GM21717 (cell line): Measurements from ENCODE around the gene DUSP12.
A peak's percentile ranks its signal among the peaks of the same experiment; 100 is the strongest.
"Not testable (repeated sequence)": the region's sequence is repeated elsewhere in the genome, so short reads cannot be mapped to it uniquely, and the experiment has no call there.

ENCODE experiments used
- ATAC-seq: cut with Tn5 transposase; IDR thresholded peaks from one replicate; pipeline ENCODE4 v1.9.1; 2021; ENCODE audit warnings: mild to moderate bottlenecking, moderate library complexity; ENCODE audit not compliant: unreplicated experiment

DUSP12 gene

DNA sequence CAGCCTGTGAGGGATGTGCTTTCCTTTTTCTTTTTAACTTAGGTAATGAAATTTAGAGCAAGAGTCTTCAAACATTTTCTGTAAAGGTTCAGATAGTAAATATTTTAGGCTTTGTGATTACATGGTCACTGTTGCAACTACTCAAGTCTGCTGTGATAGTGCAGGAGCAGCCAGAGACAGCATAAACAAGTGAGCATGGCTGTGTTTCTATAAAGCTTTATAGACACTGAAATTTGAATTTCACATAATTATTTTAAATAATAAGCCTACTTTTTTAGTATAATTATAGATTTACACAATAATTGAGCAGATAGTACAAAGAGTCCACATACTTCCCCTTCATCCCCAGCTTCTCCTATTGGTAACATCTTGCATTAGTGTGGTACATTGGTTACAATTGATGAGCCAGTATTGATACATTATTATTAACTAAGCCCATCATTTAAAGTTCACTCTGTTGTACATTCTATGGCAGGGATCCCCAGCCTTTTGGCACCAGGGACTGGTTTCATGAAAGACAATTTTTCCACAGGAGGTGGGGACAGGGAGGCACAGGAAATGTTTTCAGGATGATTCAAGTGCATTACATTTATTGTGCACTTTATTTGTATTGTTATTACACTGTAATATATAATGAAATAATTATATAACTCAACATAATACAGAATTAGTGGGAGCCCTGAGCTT lies 19.5 kb downstream of the DUSP12 start:
- no peak for ATAC-seq

DNA sequence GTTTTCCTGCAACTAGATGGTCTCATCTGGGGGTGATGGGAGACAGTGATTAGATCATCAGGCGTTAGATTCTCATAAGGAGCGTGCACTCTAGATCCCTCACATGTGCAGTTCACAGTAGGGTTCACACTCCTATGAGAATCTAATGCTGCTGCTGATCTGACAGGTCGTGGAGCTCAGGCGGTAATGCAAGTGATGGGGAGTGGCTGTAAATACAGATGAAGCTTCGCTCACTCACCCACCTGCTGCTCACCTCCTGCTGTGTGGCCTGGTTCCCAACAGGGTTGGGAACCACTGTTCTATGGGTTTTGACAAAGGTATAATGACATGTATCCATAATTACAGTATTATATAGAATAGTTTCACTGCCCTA lies 20.1 kb downstream of the DUSP12 start:
- not testable (repeated sequence) for ATAC-seq

GRCh38 chr1:161770250-161770649 lies 20.7 kb downstream of the DUSP12 start:
- ATAC-seq, result no peak

- ATAC-seq, result no peak
These were observed 21.6 kb downstream of the DUSP12 start for GRCh38 chr1:161771161-161771560.

GRCh38 chr1:161771973-161772372 lies 22.4 kb downstream of the DUSP12 start:
- ATAC-seq, result no peak

DNA sequence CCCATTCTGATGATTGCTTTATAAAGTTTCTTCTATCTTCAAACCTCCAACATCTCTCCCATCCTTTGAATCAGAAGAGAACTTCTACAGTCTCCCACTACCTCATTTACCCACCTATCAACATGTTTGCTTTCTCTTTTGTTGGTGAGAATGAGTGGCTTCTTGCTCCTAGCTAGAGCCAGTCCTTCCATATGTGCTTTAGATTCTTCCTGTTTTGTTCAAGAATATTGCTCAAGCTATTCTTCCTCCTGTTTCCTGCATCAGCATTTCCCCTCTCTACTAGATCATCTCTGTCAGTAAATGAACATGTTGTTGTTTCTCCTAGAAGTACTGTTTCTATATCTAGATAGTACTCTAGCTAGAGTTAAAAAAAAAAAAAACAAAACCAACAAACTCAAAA lies 22.8 kb downstream of the DUSP12 start:
- ATAC-seq, result no peak

DNA sequence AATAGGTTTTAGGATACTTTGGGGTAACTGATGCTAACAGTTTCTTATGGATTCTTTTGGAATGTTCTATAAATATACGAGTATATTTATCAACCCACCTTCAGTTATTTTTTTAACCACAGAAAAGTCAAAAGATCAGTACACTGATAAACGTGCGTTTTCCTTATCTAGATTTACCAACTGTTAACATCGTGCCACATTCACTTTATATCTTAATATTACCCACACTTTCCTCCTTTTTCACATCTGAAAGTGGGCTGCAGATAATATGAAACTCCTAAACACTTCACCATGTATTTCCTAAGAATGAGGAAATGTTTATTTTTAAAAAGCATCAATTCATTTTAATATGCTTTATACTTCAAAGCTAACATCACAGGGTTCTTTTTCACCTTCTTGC lies 24.2 kb downstream of the DUSP12 start:
- no peak for ATAC-seq

DNA sequence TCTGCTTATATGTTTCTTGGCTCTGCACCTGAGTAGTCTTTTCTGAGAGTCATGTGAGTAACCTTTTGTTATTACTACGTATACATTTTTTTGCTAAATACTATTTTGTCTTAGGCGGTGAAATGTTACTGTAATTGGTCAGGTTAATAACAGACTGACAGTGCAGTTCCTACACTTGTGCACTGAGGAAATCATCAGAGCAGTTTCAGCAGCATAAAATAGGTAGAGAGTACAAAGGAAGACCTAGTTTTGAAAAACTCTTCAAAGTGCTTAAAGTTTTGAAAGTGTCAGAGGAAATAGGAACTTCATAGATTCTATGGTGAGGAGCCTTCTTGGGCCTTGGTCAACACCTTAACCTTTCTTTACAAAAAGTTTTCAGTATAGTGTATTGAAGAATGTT lies 27.7 kb downstream of the DUSP12 start:
- no peak for ATAC-seq

DNA sequence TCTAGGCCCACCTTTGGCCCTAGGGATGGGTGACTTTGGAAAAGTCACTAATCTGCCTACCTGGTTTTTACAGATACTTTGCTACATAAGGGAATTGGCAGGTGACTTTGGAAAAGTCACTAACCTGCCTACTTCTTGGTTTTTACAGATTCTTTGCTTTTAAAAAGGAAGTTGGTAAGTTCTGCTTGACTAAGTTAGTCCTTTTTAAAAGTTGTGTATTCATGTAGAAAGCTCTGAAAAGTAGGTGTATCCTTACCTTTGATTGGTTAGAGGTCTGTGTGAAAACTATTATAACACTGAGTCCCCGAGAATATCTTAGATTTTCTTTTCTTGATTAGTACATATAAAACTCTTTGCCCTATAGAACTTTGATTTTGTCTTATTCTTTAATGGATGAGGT lies 28.9 kb downstream of the DUSP12 start:
- no peak for ATAC-seq

- no peak for ATAC-seq
These were observed 29.8 kb downstream of the DUSP12 start for GRCh38 chr1:161779393-161779792.

DNA sequence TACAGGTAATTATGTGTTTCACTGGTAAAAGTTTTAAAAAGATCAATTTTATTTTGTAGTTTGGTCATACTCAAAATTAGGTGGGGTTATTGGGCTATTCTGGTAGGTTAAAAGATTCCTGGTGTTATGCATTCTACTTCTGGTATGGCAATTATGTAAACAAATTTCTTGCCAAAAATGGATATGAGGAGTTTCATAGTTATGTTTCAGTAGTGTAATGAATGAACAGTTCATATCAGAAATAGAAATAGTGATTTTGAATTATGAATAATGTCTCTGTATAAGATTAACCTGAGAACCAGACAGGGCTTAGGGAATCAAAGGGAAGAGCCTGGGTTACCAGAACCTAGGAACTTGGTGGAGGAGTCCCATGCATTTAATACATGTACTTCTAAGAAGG lies 32.4 kb downstream of the DUSP12 start:
- ATAC-seq, result peak; percentile 64

GRCh38 chr1:161782886-161783285 lies 33.3 kb downstream of the DUSP12 start:
- ATAC-seq, result no peak

- no peak for ATAC-seq
These were observed 35.4 kb downstream of the DUSP12 start for GRCh38 chr1:161784968-161785367.

- ATAC-seq, result no peak
These were observed 37.8 kb downstream of the DUSP12 start for GRCh38 chr1:161787355-161787754.

DNA sequence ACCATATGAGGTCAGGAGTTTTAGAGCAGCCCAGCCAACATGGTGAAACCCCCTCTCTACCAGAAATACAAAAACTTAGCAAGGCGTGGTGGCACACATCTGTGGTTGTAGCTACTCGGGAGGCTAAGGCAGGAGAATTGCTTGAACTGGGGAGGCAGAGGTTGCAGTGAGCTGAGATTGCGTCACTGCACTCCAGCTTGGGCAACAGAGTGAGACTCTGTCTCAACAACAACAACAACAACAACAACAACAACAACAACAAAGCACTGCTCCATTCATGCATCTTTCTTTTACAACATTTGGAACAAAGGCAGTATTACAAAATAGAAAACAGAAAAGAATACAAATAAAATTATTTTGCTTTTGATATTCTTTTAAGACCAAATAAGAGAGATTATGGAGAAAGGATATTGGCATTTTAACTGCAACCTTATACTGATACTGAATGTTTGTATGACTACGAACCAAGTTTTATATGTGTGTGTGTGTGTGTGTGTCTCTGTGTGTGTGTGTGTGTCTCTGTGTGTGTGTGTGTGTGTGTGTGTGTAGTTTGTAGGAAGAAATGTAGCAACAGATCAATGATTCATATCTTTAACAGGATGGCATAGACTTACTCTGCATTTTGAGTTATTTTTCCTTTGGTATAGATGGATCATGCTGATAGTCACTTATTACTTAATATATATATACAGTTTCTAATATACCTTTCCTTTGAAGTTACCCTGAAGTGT lies 41.2 kb downstream of the DUSP12 start:
- ATAC-seq, result no peak

DNA sequence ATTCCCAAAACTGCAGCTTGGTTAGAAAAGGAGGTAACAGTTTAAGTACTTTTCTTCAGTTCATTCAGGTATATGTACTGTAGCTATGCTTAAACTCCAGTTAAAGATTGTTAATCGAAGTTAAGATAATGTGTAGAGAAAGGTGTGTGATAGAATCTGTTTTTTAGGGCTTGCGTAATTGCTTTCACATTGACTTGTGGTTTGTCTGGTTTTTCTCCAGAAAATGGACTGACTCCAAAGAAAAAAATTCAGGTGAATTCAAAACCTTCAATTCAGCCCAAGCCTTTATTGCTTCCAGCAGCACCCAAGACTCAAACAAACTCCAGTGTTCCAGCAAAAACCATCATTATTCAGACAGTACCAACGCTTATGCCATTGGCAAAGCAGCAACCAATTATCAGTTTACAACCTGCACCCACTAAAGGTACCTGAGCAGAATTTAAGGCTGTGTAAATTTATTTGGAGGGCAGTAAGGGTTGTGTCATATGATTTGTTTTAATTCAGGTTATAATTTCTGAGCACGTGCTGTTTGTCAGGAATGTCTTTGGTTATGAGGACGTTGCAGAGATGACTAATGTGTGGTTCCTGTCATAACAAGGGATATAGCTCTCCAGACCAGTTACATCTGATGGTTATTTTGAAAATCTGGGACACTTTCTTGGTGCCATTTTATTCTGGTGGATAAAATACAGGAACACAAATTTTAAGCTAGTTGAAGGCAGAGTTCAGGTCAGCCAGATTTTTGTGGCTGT lies 42.5 kb downstream of the DUSP12 start:
- ATAC-seq, result no peak

- ATAC-seq, result no peak
These were observed 43.2 kb downstream of the DUSP12 start for GRCh38 chr1:161792740-161793139.

DNA sequence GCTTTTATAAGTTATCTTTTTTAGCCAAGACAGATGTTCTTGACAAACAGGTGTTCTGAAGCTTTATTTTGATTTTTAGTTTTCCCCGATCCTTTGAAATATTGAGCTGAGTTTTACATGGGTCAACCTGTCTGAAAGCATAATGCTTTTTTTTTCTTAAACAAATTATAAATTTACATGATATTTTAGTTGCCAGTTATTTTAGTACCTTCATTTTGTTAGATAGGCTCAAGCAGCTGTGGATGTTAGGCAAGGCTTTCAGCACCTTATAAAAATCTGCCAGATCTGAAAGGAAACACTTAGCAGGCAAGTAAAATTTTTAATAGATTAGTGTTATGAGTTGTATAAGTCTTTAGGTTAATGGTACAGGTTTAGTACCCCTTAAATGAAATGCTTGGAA lies 50.2 kb downstream of the DUSP12 start:
- no peak for ATAC-seq

- ATAC-seq, result no peak
These were observed 52.4 kb downstream of the DUSP12 start for GRCh38 chr1:161801955-161802354.

GRCh38 chr1:161803181-161803580 lies 53.6 kb downstream of the DUSP12 start:
- ATAC-seq, result no peak

DNA sequence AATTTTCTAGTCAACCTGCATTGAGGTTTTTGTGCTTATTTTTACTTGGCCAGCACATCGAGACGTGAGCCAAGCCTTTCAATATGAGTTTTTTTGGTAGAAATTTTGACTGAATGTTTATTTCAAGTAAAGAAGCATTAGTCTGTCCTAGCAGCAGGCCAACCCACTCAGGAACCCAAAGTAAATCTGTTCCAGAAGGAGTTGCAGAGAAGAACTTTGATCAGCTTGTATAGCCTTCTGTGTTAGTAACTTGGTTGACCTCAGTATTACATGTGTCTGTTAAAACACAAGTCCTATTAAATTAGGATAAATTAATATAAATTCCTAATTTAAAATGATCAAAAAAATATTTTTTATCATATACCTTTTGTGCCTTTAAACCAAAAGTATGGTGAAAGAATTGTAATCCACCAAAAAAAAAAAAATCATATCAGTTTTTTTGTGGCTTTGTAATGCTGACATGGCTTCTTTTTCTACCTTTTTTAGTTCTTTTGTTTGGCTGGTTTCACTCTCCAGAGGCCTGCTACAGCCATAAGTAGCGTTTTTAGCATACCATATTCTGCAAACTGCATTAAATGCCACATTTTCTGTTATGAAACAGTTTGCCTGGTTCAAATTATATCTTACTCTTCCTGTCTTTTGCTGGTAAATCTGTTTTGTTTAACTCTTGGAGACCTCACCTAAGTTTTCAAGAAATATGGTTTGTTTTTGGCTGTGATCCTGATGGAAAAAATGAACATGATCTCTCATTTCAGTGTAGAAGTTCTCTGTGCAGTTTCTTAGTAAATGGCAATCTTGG lies 56.0 kb downstream of the DUSP12 start:
- no peak for ATAC-seq
